Measurements from ENCODE around the gene PPEF2. TPM values are rescaled to one million over a fixed set of nuclear protein-coding genes. Genes with fewer than 3 reads are reported as not detected.

The PPEF2 gene
- polyA plus RNA-seq, 1 experiment, result not detected

GRCh38 chr4:75869100-75869499 lies 33.2 kb downstream of the PPEF2 start:
- TF ChIP-seq, protein P1, sequence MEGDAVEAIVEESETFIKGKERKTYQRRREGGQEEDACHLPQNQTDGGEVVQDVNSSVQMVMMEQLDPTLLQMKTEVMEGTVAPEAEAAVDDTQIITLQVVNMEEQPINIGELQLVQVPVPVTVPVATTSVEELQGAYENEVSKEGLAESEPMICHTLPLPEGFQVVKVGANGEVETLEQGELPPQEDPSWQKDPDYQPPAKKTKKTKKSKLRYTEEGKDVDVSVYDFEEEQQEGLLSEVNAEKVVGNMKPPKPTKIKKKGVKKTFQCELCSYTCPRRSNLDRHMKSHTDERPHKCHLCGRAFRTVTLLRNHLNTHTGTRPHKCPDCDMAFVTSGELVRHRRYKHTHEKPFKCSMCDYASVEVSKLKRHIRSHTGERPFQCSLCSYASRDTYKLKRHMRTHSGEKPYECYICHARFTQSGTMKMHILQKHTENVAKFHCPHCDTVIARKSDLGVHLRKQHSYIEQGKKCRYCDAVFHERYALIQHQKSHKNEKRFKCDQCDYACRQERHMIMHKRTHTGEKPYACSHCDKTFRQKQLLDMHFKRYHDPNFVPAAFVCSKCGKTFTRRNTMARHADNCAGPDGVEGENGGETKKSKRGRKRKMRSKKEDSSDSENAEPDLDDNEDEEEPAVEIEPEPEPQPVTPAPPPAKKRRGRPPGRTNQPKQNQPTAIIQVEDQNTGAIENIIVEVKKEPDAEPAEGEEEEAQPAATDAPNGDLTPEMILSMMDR (IDR thresholded peaks at IDR 0.05; ENCODE audit: insufficient read depth, low read depth, low read length), result no peak
- DNase-seq (ENCODE audit: low read depth), result no peak
- CTCF ChIA-PET, result interaction anchor here (1.6 kb wide), 1 partner anchor 46 kb away, joined by 4 read pairs; no protein-coding TSS in a partner anchor
- H3K36me3 ChIP-seq (ENCODE audit: control insufficient read depth, insufficient read depth, low read length), result no peaks in the 10 kb centered on the region
- H3K27me3 ChIP-seq (ENCODE audit: control insufficient read depth, insufficient read depth, low read length), result peaks cover 3% of the 10 kb centered on the region; the same call in 1 of the 2 replicates
- POLR2A ChIA-PET, result no interaction called here
- H3K4me3 ChIP-seq (ENCODE audit: low read depth, low read length), result no peak overlapping the region

- POLR2A ChIA-PET, result no interaction called here
- CTCF ChIA-PET, result interaction anchor here (0.7 kb wide), 2 partner anchors 29 to 47 kb away, joined by 3 read pairs; no protein-coding TSS in a partner anchor
Observed at GRCh38 chr4:75867130-75867529, 35.1 kb downstream of the PPEF2 start.

DNA sequence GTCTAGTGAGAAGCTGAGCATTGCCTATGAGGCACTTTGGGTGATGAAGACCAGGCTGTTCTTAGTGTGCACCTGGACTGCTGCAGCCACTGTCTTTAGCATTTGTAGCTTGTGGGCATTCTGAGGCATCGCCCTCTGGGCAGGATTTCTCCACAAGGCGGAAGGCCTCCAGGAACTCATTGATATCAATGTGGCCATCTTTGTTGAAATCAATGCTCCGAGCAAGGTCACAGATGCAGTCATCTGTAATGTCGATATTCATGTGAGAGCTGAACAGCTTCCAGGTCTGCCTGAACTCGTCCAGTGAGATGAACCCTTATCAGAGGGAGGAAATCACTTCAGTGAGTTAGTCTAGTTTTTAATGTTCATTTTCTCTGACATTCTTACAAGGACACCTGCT lies 41.6 kb downstream of the PPEF2 start:
- no peak for DNase-seq (ENCODE audit: low read depth)
- TF ChIP-seq, protein P1 (IDR thresholded peaks at IDR 0.05; ENCODE audit: insufficient read depth, low read depth, low read length), result no peak
- H3K27me3 ChIP-seq (ENCODE audit: control insufficient read depth, insufficient read depth, low read length), result no peaks in the 10 kb centered on the region
- CTCF ChIA-PET, result interaction anchor here (0.5 to 1.0 kb wide), 2 partner anchors 78 to 234 kb away, joined by 3 read pairs; no protein-coding TSS in a partner anchor
- H3K36me3 ChIP-seq (ENCODE audit: control insufficient read depth, insufficient read depth, low read length), result no peaks in the 10 kb centered on the region
- H3K4me3 ChIP-seq (ENCODE audit: low read depth, low read length), result no peak overlapping the region
- POLR2A ChIA-PET, result no interaction called here

More at GRCh38 chr4:75867130-75867529, 35.1 kb downstream of the PPEF2 start:
- TF ChIP-seq, protein P1 (IDR thresholded peaks at IDR 0.05; ENCODE audit: insufficient read depth, low read depth, low read length), result no peak
- no peak for DNase-seq (ENCODE audit: low read depth)
- Histone ChIP-seq H3K27me3 (ENCODE audit: control insufficient read depth, insufficient read depth, low read length) (peaks cover 3% of the 10 kb centered on the region; the same call in 1 of the 2 replicates), H3K4me3 (ENCODE audit: low read depth, low read length) (no peak overlapping the region), H3K36me3 (ENCODE audit: control insufficient read depth, insufficient read depth, low read length) (no peaks in the 10 kb centered on the region)

DNA sequence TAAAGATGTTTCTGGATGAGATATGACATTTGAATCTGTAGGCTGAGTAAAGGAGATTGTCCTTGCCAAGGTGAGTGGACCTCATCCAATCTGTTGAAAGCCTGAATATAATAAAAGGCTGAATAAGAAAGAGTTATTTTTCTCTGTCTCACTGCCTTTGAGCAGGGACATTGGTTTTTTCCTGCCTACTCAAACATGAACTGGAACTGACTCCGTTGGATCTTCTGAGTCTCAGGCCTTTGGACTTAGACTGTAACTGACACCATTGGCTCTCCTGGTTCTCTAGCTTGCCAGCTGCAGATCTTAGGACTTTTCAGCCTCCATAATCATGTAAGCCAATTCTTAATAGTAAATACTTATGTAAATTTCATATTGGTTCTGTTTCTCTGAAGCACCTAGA lies 43.5 kb downstream of the PPEF2 start:
- TF ChIP-seq, protein P1 (IDR thresholded peaks at IDR 0.05; ENCODE audit: insufficient read depth, low read depth, low read length), result no peak
- H3K4me3 ChIP-seq (ENCODE audit: low read depth, low read length), result no peak overlapping the region
- ChIA-PET POLR2A (no interaction called here), CTCF (interaction anchor here (0.6 to 0.7 kb wide), 3 partner anchors 10 to 1599 kb away, joined by 3 read pairs; no protein-coding TSS in a partner anchor)
- H3K36me3 ChIP-seq (ENCODE audit: control insufficient read depth, insufficient read depth, low read length), result no peaks in the 10 kb centered on the region
- H3K27me3 ChIP-seq (ENCODE audit: control insufficient read depth, insufficient read depth, low read length), result no peaks in the 10 kb centered on the region
- no peak for DNase-seq (ENCODE audit: low read depth)

GRCh38 chr4:75849461-75849860 lies 52.8 kb downstream of the PPEF2 start:
- no peak for DNase-seq (ENCODE audit: low read depth)
- no peaks in the 10 kb centered on the region for H3K27me3 ChIP-seq (ENCODE audit: control insufficient read depth, insufficient read depth, low read length)
- TF ChIP-seq, protein P1 (IDR thresholded peaks at IDR 0.05; ENCODE audit: insufficient read depth, low read depth, low read length), result no peak
- POLR2A ChIA-PET, result no interaction called here
- no peak overlapping the region for H3K4me3 ChIP-seq (ENCODE audit: low read depth, low read length)
- H3K36me3 ChIP-seq (ENCODE audit: control insufficient read depth, insufficient read depth, low read length), result no peaks in the 10 kb centered on the region
- CTCF ChIA-PET, result interaction anchor here (0.6 kb wide), 1 partner anchor 359 kb away, joined by 3 read pairs; no protein-coding TSS in a partner anchor
